GM19023 (cell line): ENCODE results near the gene ARID2.

Experiments used
- ATAC-seq: cut with Tn5 transposase; IDR thresholded peaks from one replicate; pipeline ENCODE4 v1.9.1; 2021; ENCODE audit warnings: mild to moderate bottlenecking, moderate library complexity; ENCODE audit not compliant: unreplicated experiment

ARID2 gene

GRCh38 chr12:45915405-45915804 lies 185.9 kb downstream of the ARID2 start:
- no peak for ATAC-seq

DNA sequence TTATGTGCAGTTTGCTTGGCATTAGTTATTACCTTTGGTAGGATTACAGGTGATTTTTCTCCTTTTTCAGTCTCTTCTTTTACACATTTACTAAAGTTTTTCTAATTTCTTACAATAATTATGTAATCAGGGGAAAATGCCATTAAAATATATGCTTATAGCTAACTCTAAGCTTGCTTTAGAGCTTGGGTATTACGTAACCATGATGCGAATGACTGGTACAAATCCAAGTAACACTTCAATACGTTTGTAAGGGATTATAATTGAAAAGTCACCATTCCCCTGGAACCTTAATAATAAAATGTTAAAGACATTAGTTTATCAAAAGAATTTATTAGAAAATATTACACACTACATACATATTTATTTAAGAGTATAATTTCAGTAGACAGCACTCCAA lies 189.3 kb downstream of the ARID2 start:
- ATAC-seq: no peak

GRCh38 chr12:45928309-45928708 lies 198.8 kb downstream of the ARID2 start:
- no peak for ATAC-seq

- ATAC-seq: no peak
Observed at GRCh38 chr12:45930369-45930768, 200.9 kb downstream of the ARID2 start.

- no peak for ATAC-seq
Observed at GRCh38 chr12:45933504-45933903, 204.0 kb downstream of the ARID2 start.

GRCh38 chr12:45934956-45935355 lies 205.4 kb downstream of the ARID2 start:
- no peak for ATAC-seq

- ATAC-seq: no peak
Observed at GRCh38 chr12:45938566-45938965, 209.1 kb downstream of the ARID2 start.

- ATAC-seq: no peak
Observed at GRCh38 chr12:45939759-45940158, 210.3 kb downstream of the ARID2 start.

DNA sequence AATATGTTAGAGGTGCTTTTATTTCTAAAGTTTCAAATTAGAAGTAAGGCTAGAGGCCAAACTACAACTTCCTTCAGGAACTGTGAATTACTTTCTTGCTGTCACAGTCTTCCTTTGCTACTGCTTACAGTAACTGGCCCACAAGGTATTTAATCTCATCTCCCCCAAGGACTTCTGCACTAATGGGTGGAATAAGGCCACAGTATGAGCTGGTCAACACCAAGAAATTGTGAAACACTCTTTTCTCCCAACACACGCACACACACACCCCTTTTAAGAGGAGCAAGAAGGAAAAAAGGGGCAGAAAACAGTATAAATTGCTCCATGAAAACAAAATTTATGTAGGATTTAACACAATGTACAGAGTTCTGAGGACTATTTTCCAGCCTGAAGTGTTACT lies 215.3 kb downstream of the ARID2 start:
- no peak for ATAC-seq

- no peak for ATAC-seq
Observed at GRCh38 chr12:45946435-45946834, 216.9 kb downstream of the ARID2 start.

- ATAC-seq: no peak
Observed at GRCh38 chr12:45948546-45948945, 219.0 kb downstream of the ARID2 start.
